HFF-Myc (cell line): ENCODE results near the gene RNU1-4.
"Not testable (repeated sequence)": the region's sequence is repeated elsewhere in the genome, so short reads cannot be mapped to it uniquely, and the experiment has no call there.

Source experiments
- DNase-seq: peaks from one replicate; pipeline ENCODE4 v3.0.0-alpha.2; 2011; ENCODE audit warnings: low read depth; ENCODE audit errors: extremely low read depth
- H3K4me3 ChIP-seq: replicated peaks from 2 replicates; pipeline ENCODE4 v1.5.1; 2011; ENCODE audit warnings: low read depth, mild to moderate bottlenecking, control low read depth, low read length

The RNU1-4 gene

GRCh38 chr1:16740047-16740964 lies at the start of gene RNU1-4:
Gene RNU1-4, plus strand, starts transcription at chr1:16740516.
- DNase-seq, H3K4me3 ChIP-seq: not testable (repeated sequence)

DNA sequence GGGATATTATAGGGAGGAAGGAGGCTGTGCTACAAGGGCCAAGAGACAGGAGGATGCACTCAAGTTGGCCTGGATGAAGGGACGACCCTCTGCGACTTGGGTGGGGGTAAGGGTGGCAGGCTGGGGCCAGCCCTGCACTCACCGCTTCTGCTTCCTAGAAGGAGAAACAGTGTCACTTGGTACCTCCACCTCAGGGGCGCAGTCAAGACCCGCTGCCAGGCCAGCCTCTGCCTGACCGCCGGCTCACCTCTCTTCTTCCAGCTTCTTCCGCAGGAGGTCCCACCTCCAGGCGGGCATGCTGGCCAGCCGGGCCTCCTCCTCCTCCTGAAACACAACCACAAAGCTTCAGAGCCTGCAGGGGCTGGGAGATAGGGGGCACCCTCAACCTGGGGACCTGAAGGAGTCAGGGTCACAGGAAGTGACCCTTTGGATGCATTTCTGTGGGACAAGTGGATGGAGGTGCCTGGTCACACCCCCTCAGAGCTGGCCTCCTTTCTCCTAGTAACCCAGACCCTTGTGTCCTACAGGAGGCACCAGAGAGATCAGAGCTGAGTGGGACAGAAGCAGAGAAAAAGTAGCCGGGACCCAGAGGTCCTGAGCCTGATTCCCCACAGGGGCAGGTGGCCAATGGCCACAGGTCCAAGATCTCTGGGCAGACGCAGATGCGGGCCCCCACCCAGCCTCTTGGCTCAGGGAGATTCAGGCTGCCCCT lies 49.2 kb upstream of the RNU1-4 start:
- DNase-seq, H3K4me3 ChIP-seq: not testable (repeated sequence)

DNA sequence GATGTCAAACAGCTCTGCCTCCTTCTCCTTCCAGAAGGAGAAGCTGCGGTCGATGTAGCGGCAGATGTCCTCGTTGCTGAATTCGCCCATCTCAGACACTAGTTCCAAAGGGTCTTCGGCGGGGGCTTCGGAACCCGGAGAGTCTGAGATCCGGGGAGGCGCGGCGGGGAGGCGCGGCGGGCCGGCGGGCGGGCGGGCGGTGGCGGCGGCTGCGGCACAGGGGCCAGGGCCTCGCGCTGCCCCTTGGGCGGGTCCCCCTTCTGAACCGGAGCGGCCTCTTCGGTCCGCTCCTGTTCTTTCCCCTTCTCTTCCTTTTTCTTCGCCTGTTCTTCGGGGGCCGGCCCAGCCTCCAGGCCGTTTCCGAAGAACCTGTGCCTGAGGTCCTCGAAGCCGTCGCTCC lies 48.0 kb upstream of the RNU1-4 start:
- not testable (repeated sequence) for DNase-seq, H3K4me3 ChIP-seq

GRCh38 chr1:16692717-16693448 lies 47.4 kb upstream of the RNU1-4 start:
- not testable (repeated sequence) for H3K4me3 ChIP-seq, DNase-seq

GRCh38 chr1:16693449-16694307 lies 46.6 kb upstream of the RNU1-4 start:
- not testable (repeated sequence) for DNase-seq, H3K4me3 ChIP-seq

GRCh38 chr1:16694308-16694702 lies 46.0 kb upstream of the RNU1-4 start:
- not testable (repeated sequence) for DNase-seq, H3K4me3 ChIP-seq

DNA sequence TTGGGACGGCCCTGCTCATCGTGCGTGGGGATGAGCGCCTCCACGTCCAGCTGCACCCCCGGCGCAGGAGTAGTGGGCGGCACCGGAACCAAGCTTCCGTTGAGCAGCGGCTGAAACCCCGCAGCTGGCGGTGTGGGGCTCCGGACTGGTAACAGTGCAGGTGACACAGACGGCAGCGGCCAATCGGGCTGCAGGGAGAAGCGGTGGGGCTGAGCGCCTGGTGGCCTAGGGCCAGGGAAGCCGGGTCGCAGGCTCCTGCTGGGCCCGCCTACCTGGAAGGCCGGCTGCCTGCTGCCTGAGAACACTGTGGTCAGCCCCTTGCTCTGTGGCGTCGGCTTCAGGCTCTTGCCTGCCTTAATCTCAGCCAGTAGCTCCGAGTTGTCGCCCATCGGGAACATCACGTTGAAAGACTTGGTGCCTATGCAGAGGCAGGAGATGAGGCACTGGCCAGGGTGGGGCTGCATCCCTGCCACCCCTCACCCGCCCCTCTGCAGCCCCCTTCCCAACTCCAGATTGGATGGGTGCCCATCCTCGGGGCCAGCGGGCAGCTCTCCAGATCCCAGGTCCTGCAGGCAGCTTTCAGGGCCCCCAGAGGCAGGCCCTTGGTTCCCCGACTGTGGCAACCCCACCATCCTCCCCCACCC lies 43.7 kb upstream of the RNU1-4 start:
- H3K4me3 ChIP-seq, DNase-seq: not testable (repeated sequence)

- DNase-seq, result not testable (repeated sequence)
Measured at GRCh38 chr1:16697152-16697551, 43.2 kb upstream of the RNU1-4 start.

GRCh38 chr1:16699440-16699839 lies 40.9 kb upstream of the RNU1-4 start:
- DNase-seq, H3K4me3 ChIP-seq: not testable (repeated sequence)

More at GRCh38 chr1:16697152-16697551, 43.2 kb upstream of the RNU1-4 start:
- H3K4me3 ChIP-seq, result not testable (repeated sequence)

DNA sequence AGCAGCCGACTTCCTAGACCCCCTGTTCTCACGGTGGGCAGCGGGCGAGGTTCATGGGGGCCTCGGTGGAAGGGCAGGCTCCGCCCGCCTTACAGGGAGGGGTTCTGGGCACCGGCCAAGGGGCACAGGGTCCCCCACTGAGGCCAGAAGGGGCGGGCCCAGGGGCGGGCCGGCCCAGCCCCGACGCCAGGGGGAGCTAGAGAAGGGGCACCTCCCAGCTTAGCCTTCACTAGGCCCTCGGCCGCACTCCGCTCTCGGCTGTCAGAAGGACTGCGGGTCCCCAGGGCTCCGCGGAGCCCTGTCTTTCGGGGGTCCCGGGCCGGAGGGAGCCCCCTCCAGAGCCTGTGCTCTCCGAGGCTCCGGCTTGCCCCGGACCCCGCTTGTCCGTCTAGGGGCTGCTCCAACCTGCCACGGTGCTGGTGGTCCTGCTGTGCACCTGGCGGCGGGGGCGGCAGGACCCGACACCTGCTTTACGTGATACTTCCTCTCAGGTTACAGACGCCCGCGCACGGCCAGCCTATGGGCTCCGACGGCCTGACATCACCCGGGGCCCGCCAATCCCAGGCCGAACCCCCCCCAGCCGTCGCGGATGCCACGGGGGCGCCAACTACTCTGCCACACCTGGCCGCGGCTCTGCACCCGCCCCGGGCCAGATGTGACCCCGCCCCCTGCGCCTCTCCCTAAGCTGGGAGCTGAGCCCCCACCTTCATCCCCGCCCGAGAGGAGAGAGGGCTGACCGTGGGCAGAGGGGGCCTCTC lies 40.0 kb upstream of the RNU1-4 start:
- not testable (repeated sequence) for DNase-seq, H3K4me3 ChIP-seq

DNA sequence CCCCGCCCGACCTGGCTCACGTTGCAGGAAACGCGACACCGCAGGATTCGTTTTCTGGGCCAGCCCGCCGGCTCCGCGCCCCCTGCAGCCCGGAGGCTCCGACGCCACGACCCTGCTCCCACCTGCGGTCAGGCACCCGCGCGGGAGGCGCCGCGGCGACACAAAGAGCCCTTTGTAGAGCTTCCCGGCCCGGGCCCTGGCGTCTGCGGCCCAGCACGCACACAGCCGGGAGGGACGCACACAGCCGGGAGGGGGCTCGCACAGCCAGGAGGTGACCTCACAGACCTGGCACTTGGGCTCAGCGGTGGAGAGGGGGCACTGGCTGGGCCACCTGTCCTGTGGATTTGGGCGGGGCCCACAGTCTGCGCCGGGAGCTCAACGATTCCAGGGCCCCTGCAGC lies 39.1 kb upstream of the RNU1-4 start:
- H3K4me3 ChIP-seq, DNase-seq: not testable (repeated sequence)

DNA sequence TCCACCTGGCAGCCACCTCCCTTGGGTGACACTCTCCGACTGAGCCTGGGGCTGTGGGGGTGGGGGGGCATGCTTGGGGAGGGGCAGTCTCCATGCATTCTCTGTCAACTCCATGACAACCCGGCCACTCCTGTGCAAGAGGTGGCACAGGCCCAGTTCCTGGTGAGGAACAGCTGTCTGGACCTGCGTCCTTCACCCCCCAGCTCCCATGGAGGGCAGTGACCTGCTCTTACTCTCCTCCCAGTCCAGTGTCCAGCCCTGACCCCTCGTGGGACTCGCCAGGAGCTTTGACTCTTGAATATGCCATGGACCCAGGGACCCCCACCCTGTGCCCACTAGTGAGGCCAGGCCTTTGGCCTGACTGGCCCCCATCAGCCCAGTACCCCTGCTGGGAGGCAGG lies 38.0 kb upstream of the RNU1-4 start:
- H3K4me3 ChIP-seq, DNase-seq: not testable (repeated sequence)

DNA sequence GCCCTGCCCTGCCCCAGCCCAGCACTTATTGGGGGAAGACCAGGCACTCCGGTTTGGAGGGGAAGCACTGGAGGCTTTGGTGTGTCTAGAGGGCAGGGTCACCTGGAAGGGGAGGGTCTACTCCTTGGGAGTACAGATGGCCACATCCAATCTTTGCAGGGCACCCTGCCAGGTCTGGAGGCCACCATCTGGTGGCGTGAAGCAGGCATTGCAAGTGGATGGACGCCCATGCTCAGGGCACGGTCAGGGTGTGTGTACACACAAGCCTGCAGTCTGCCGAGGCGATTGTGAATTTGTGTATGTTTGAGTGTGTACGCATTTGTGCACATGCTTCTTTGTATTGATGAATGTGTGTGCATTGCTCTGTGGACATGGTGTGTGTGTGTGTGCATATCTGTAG lies 37.2 kb upstream of the RNU1-4 start:
- not testable (repeated sequence) for DNase-seq, H3K4me3 ChIP-seq

DNA sequence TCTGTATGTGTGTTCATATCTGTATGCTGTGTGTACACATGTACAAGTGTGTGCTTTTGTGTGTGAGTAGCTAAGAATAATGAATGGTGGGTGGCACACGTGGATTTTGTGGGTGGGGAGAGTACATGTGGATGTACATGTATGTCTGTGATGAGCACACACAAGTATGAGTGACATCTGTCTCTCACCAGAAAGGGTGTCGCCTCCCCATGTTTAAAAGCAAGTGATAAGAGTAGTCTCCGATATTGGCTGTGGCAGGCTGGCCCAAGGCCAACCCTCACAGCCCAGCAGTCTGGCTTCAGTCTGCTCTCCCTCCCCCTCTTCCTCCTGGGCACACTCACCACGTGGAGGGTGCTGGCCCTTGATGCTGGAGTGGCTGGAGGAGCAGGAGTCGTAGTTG lies 36.7 kb upstream of the RNU1-4 start:
- H3K4me3 ChIP-seq, DNase-seq: not testable (repeated sequence)

- DNase-seq, result not testable (repeated sequence)
Measured at GRCh38 chr1:16704076-16704475, 36.2 kb upstream of the RNU1-4 start.

GRCh38 chr1:16704502-16705100 lies 35.7 kb upstream of the RNU1-4 start:
- not testable (repeated sequence) for DNase-seq, H3K4me3 ChIP-seq

More at GRCh38 chr1:16704076-16704475, 36.2 kb upstream of the RNU1-4 start:
- not testable (repeated sequence) for H3K4me3 ChIP-seq
